Transverse colon (tissue), 4 donors: Measurements from ENCODE around the gene VPS36. TPM values are rescaled to one million over a fixed set of nuclear protein-coding genes. Genes with fewer than 3 reads are reported as not detected.
A peak's percentile ranks its signal among the peaks of the same experiment; 100 is the strongest.

Experiments
- DNase-seq: peaks from one replicate; pipeline ENCODE4 v3.0.0-alpha.2; 2019
- H3K27ac ChIP-seq, 4 donors: fragments of 200-600 bp; sonication (generic); 2 replicates each; pipeline ENCODE4 v1.5.1; 2016 to 2018; ENCODE audit warnings: inconsistent platforms in 4 of 4
- H3K27me3 ChIP-seq: fragments of 200-600 bp; sonication (generic); 2 replicates; pipeline ENCODE4 v1.5.1; 2017; ENCODE audit warnings: inconsistent platforms
- H3K36me3 ChIP-seq, 4 donors: fragments of 200-600 bp; sonication (generic); 2 replicates each; pipeline ENCODE4 v1.5.1; 2017 to 2019; ENCODE audit warnings: inconsistent platforms in 4 of 4
- H3K4me1 ChIP-seq, 4 donors: fragments of 200-600 bp; sonication (generic); 2 replicates each; pipeline ENCODE4 v1.5.1; 2017 to 2020; ENCODE audit warnings: inconsistent platforms in 4 of 4
- H3K4me3 ChIP-seq, 4 donors: fragments of 200-600 bp; sonication (generic); 1 replicate in 1 of 4; 2 replicates in 3 of 4; pipeline versions ENCODE4 v1.5.1 to v1.6.1; 2017 to 2019; ENCODE audit warnings: inconsistent platforms in 4 of 4
- H3K9me3 ChIP-seq, 2 donors: fragments of 200-600 bp; sonication (generic); 2 replicates each; pipeline ENCODE4 v1.5.1; 2017 to 2019; ENCODE audit warnings: inconsistent platforms in 2 of 2
- EP300 ChIP-seq: sonication (generic); formaldehyde crosslinking; IDR thresholded peaks from one replicate; pipeline ENCODE4 v1.6.1; 2017; ENCODE audit warnings: antibody characterized with exemption, low read depth
- POLR2A ChIP-seq: fragments of 450-650 bp; IDR thresholded peaks from one replicate; pipeline ENCODE4 v1.6.1; 2016; ENCODE audit warnings: antibody characterized with exemption, mild to moderate bottlenecking, moderate library complexity
- POLR2AphosphoS5 ChIP-seq, 3 donors: sonication (generic); formaldehyde crosslinking; IDR thresholded peaks; one replicate each; pipeline ENCODE4 v1.6.1; 2016; ENCODE audit warnings: antibody characterized with exemption in 3 of 3
- WGBS, 2 donors: methylation state at CpG; one replicate each; pipeline ENCODE4 v1.1.5; 2018; ENCODE audit warnings: low coverage in 1 of 2; 5-methylcytosine and 5-hydroxymethylcytosine counted together
- in situ Hi-C, 4 donors: fragments of 200-750 bp; cut with MboI; loops; one replicate each; pipeline versions ENCODE4 v1.15.0 to v1.15.1; 2017; ENCODE audit warnings: low sequenced_read_pairs in 3 of 4, low pct_ligation_motif_present in 1 of 4, low pct_unique_long_range_greater_than_20kb in 1 of 4
- intact Hi-C: fragments of 100-400 bp; cut with DNase I; formaldehyde crosslinking; loops from one replicate; pipeline ENCODE4 v1.15.1; 2023; ENCODE audit warnings: low total_unique reads
- total RNA-seq, 4 donors: library from RNA; depleted of rRNA; stranded (reverse); fragments of >200 nt; gene quantifications; one replicate each; pipeline ENCODE4 v1.1.0, GENCODE V29; 2016
- TF ChIP-seq, protein P1 (sequence below), 5 experiments: fragments of 200-600 bp in 3 of 5; fragments of 450-650 bp in 2 of 5; sonication (generic) in 3 of 5; IDR thresholded peaks; 1 replicate in 2 of 5; 2 replicates in 3 of 5; pipeline ENCODE4 v1.5.1; 2016 to 2017; ENCODE audit warnings: antibody characterized with exemption in 5 of 5, inconsistent platforms in 3 of 5, mild to moderate bottlenecking in 2 of 5, moderate library complexity in 1 of 5

VPS36 gene
- total RNA-seq, 4 donors from 2014 or later: 35.2 to 101 (median 71.5) TPM

DNA sequence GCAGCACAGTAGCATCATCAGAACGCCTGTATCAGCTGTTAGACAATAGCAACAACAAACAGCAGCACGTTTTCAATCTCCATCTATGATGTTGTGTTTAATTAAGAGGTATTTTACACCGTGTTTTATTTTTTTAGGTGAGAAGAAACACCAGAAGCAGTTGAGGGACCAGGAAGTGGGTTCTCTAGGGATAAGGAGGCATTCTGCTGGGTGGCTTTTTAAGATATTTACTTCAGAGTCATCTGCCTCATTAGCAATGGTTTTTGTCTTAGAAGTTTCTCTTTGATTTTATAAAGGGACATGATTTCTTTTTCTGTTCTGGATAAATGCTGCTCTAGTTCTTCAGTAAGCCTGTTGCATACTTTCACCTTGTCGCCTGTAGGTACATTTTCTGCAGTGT lies 13.1 kb upstream of the VPS36 start:
- no peak for DNase-seq
- H3K9me3 ChIP-seq: no peaks in the 10 kb centered on the region
- H3K27me3 ChIP-seq: no peaks in the 10 kb centered on the region
- peaks cover 0 to 33% (median 8%) of the 10 kb centered on the region in 4 donors for H3K36me3 ChIP-seq
- TF ChIP-seq, protein P1, sequence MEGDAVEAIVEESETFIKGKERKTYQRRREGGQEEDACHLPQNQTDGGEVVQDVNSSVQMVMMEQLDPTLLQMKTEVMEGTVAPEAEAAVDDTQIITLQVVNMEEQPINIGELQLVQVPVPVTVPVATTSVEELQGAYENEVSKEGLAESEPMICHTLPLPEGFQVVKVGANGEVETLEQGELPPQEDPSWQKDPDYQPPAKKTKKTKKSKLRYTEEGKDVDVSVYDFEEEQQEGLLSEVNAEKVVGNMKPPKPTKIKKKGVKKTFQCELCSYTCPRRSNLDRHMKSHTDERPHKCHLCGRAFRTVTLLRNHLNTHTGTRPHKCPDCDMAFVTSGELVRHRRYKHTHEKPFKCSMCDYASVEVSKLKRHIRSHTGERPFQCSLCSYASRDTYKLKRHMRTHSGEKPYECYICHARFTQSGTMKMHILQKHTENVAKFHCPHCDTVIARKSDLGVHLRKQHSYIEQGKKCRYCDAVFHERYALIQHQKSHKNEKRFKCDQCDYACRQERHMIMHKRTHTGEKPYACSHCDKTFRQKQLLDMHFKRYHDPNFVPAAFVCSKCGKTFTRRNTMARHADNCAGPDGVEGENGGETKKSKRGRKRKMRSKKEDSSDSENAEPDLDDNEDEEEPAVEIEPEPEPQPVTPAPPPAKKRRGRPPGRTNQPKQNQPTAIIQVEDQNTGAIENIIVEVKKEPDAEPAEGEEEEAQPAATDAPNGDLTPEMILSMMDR (IDR thresholded peaks at IDR 0.05): no peak
- TF ChIP-seq POLR2A: no peak
- no peak for TF ChIP-seq EP300
- no peak for TF ChIP-seq POLR2AphosphoS5 (IDR thresholded peaks at IDR 0.05)
- in situ Hi-C loops: loop anchor here in 3 of 4 donors (25.0 kb wide), 3 partner anchors 199 to 451 kb away; partner anchors contain the start of genes SUGT1 (in 2 of the 3), ALG11 (in 1 of the 3), ATP7B (in 1 of the 3) and UTP14C (in 1 of the 3)
- H3K4me3 ChIP-seq: no peak overlapping the region
- H3K27ac ChIP-seq: no peak overlapping the region
- WGBS, 2 donors: 75 to 78% methylated on average over 4 of the region's 4 CpGs
- H3K4me1 ChIP-seq: no peaks in the 10 kb centered on the region
- intact Hi-C loops: no loop called here

DNA sequence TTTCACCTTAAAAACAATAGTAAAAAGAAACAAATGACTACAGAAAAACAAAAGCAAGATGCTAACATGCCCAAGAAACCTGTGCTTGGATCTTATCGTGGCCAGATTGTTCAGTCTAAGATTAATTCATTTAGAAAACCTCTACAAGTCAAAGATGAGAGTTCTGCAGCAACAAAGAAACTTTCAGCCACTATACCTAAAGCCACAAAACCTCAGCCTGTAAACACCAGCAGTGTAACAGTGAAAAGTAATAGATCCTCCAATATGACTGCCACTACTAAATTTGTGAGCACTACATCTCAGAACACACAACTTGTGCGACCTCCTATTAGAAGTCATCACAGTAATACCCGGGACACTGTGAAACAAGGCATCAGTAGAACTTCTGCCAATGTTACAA lies 10.8 kb upstream of the VPS36 start:
- Histone ChIP-seq H3K4me1 (peaks cover 2 to 10% (median 6%) of the 10 kb centered on the region in 4 donors), H3K36me3 (peaks cover 0 to 25% (median 3%) of the 10 kb centered on the region in 4 donors), H3K4me3 (no peak overlapping the region), H3K27me3 (no peaks in the 10 kb centered on the region), H3K27ac (no peak overlapping the region), H3K9me3 (no peaks in the 10 kb centered on the region)
- 64 to 80% methylated on average over 1 to 3 of the region's 3 CpGs for WGBS, 2 donors
- no peak for DNase-seq
- intact Hi-C loops (no loop called here), in situ Hi-C loops (loop anchor here in 3 of 4 donors (25.0 kb wide), 3 partner anchors 201 to 449 kb away; partner anchors contain the start of genes SUGT1 (in 2 of the 3), ALG11 (in 1 of the 3), ATP7B (in 1 of the 3) and UTP14C (in 1 of the 3))
- TF ChIP-seq POLR2A: no peak
- TF ChIP-seq, protein P1 (IDR thresholded peaks at IDR 0.05): no peak
- TF ChIP-seq POLR2AphosphoS5 (IDR thresholded peaks at IDR 0.05): no peak
- no peak for TF ChIP-seq EP300

DNA sequence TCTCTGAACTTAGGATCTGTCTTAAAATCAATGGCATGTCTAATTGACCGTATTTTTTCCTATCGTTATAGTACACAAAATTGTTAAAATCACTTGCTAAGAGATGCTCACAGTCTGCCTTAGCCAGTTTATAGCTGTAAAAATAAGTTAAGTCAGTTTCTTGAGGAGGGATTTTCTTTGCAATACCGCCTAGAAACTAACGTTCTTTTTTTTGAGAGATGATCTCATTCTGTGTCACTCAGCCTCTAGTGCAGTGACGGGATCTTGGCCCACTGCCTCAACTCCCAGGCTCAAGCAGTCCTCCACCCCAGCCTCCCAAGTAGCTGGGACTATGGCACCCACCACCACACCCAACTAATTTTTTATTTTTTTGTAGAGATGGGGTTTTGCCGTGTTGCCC lies 9.2 kb upstream of the VPS36 start:
- Histone ChIP-seq H3K27ac (no peak overlapping the region), H3K9me3 (no peaks in the 10 kb centered on the region), H3K27me3 (no peaks in the 10 kb centered on the region), H3K4me1 (peaks cover 5 to 14% (median 8%) of the 10 kb centered on the region in 4 donors), H3K4me3 (no peak overlapping the region), H3K36me3 (peaks cover 0 to 19% (median 3%) of the 10 kb centered on the region in 4 donors)
- no peak for DNase-seq
- TF ChIP-seq POLR2A (no peak), EP300 (no peak), POLR2AphosphoS5 (IDR thresholded peaks at IDR 0.05) (no peak)
- TF ChIP-seq, protein P1 (IDR thresholded peaks at IDR 0.05): no peak
- intact Hi-C loops (no loop called here), in situ Hi-C loops (loop anchor here in 3 of 4 donors (25.0 kb wide), 3 partner anchors 203 to 447 kb away; partner anchors contain the start of genes SUGT1 (in 2 of the 3), ALG11 (in 1 of the 3), ATP7B (in 1 of the 3) and UTP14C (in 1 of the 3))
- 78 to 84% methylated on average over 5 to 6 of the region's 6 CpGs for WGBS, 2 donors

DNA sequence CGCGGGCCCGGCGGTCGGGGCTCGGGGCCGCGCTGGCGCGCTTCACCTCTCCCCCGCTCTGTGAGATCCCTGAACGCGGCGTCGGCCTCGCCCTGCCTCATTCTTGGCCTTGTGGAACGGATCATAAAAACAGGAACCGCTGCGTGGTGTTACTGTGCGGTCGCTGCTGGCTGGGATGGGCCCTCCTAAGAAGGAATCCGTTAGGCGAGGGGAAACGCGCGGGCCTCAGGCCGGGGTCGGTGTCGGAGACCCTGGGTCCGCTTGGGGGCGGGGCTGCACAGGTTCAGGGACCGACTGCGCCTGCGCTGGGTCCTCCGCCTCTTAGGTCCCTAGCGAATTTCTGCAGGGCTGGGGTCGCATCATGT lies 5.2 kb upstream of the VPS36 start:
- WGBS, 2 donors: 0 to 1% methylated on average over 2 to 33 of the region's 37 CpGs
- H3K27me3 ChIP-seq: no peaks in the 10 kb centered on the region
- intact Hi-C loops: no loop called here
- peaks cover 6 to 26% (median 16%) of the 10 kb centered on the region in 4 donors for H3K4me1 ChIP-seq
- in situ Hi-C loops: loop anchor here in 3 of 4 donors (25.0 kb wide), 3 partner anchors 207 to 443 kb away; partner anchors contain the start of genes SUGT1 (in 2 of the 3), ALG11 (in 1 of the 3), ATP7B (in 1 of the 3) and UTP14C (in 1 of the 3)
- H3K36me3 ChIP-seq: peaks cover 0 to 6% (median 0%) of the 10 kb centered on the region in 4 donors
- H3K9me3 ChIP-seq: no peaks in the 10 kb centered on the region
- no peak for TF ChIP-seq POLR2A
- no peak for TF ChIP-seq POLR2AphosphoS5 (IDR thresholded peaks at IDR 0.05)
- TF ChIP-seq, protein P1 (IDR thresholded peaks at IDR 0.05): no peak
- no peak for TF ChIP-seq EP300
- H3K4me3 ChIP-seq: peak overlapping the region; percentile 72 to 90 (median 80)
- DNase-seq: peak; percentile 77
- H3K27ac ChIP-seq: peak overlapping the region; percentile 92 to 98 (median 95)
